IMR-90 (cell line): Measurements from ENCODE around the gene RMND5B. TPM values are rescaled to one million over a fixed set of nuclear protein-coding genes. Genes with fewer than 3 reads are reported as not detected.

ENCODE experiments used
- ATAC-seq: fragments of 200-7000 bp; cut with Tn5 transposase; 2 replicates; pipeline ENCODE4 v1.9.1; 2020; ENCODE audit warnings: low read depth, mild to moderate bottlenecking, moderate library complexity
- BruUV-seq: library from RNA; stranded (reverse); fragments of 400-500 nt; replicated peaks from 2 replicates; lab custom pipeline; 2021; lab: Mats Ljungman, UMichigan
- CTCF ChIA-PET: fragments of 300-600 bp; formaldehyde crosslinking; extraction: SDS; loops from one replicate; lab custom pipeline; 2021; ENCODE audit warnings: antibody characterized with exemption; lab: Yijun Ruan, JAX
- POLR2A ChIA-PET: fragments of 300-600 bp; sonication (Branson Sonifier 250); formaldehyde crosslinking; loops from one replicate; lab custom pipeline; 2022; ENCODE audit warnings: antibody characterized with exemption; ENCODE audit not compliant: unreplicated experiment; lab: Charles Lee
- DNase-seq: peaks from one replicate; pipeline ENCODE4 v3.0.0; 2013
- H2AFZ ChIP-seq: replicated peaks from 2 replicates; pipeline ENCODE3; 2013; ENCODE audit warnings: low read length, mild to moderate bottlenecking; ENCODE audit not compliant: poor library complexity
- H2AK5ac ChIP-seq: 2 replicates; pipeline ENCODE4 v1.6.1; 2013; ENCODE audit warnings: low read depth, low read length, inconsistent platforms
- H2AK9ac ChIP-seq: replicated peaks from 2 replicates; pipeline ENCODE3; 2013; ENCODE audit warnings: mild to moderate bottlenecking, low read depth, low read length, moderate library complexity; ENCODE audit not compliant: poor library complexity
- H2BK120ac ChIP-seq: 2 replicates; pipeline ENCODE4 v1.6.1; 2013; ENCODE audit warnings: low read depth, low read length, inconsistent platforms
- H2BK15ac ChIP-seq: 3 replicates; pipeline ENCODE4 v1.6.1; 2013; ENCODE audit warnings: low read depth, low read length, inconsistent platforms
- H2BK20ac ChIP-seq: 2 replicates; pipeline ENCODE4 v1.6.1; 2013; ENCODE audit warnings: low read depth, mild to moderate bottlenecking, inconsistent platforms, low read length, moderate library complexity
- H2BK5ac ChIP-seq: 2 replicates; pipeline ENCODE4 v1.6.1; 2013; ENCODE audit warnings: mild to moderate bottlenecking, low read depth, low read length, inconsistent platforms; ENCODE audit not compliant: poor library complexity, severe bottlenecking
- H3K14ac ChIP-seq: replicated peaks from 2 replicates; pipeline ENCODE4 v1.6.1; 2013; ENCODE audit warnings: low read depth, low read length, inconsistent platforms
- H3K18ac ChIP-seq: 2 replicates; pipeline ENCODE4 v1.6.1; 2013; ENCODE audit warnings: low read depth, low read length, control low read depth
- H3K23ac ChIP-seq: 2 replicates; pipeline ENCODE4 v1.6.1; 2013; ENCODE audit warnings: low read depth, low read length, inconsistent platforms
- H3K27ac ChIP-seq: 2 replicates; pipeline ENCODE4 v1.5.1; 2013; ENCODE audit warnings: mild to moderate bottlenecking, control low read depth, low read length; ENCODE audit not compliant: insufficient read depth
- H3K27me3 ChIP-seq: 2 replicates; pipeline ENCODE4 v1.6.1; 2013; ENCODE audit warnings: low read length; ENCODE audit not compliant: control insufficient read depth, insufficient read depth
- H3K36me3 ChIP-seq: 2 replicates; pipeline ENCODE4 v1.6.1; 2013; ENCODE audit warnings: low read length, mixed read lengths; ENCODE audit not compliant: control insufficient read depth, insufficient read depth
- H3K4ac ChIP-seq: 2 replicates; pipeline ENCODE4 v1.6.1; 2013; ENCODE audit warnings: low read depth, low read length, inconsistent platforms
- H3K4me1 ChIP-seq: 2 replicates; pipeline ENCODE4 v1.6.1; 2013; ENCODE audit warnings: low read length, mixed read lengths; ENCODE audit not compliant: control insufficient read depth, insufficient read depth
- H3K4me2 ChIP-seq: 2 replicates; pipeline ENCODE4 v1.6.1; 2013; ENCODE audit warnings: low read depth, mild to moderate bottlenecking, control low read depth, low read length, moderate library complexity
- H3K4me3 ChIP-seq: 2 replicates; pipeline ENCODE4 v1.5.1; 2013; ENCODE audit warnings: low read depth, mild to moderate bottlenecking, control low read depth, low read length, moderate library complexity; ENCODE audit not compliant: insufficient read depth
- H3K56ac ChIP-seq: 2 replicates; pipeline ENCODE4 v1.6.1; 2013; ENCODE audit warnings: low read length, inconsistent platforms; ENCODE audit not compliant: insufficient read depth; ENCODE audit errors: extremely low read depth
- H3K79me1 ChIP-seq, 2 experiments: 2 replicates each; pipeline ENCODE4 v1.6.1; 2013; ENCODE audit warnings: low read length in 2 of 2, inconsistent platforms in 1 of 2, low read depth in 1 of 2
- H3K9ac ChIP-seq: 2 replicates; pipeline ENCODE4 v1.6.1; 2013; ENCODE audit warnings: low read depth, low read length, control low read depth
- H3K9me1 ChIP-seq: 2 replicates; pipeline ENCODE4 v1.6.1; 2013; ENCODE audit warnings: low read length, inconsistent platforms; ENCODE audit not compliant: insufficient read depth
- H3K9me3 ChIP-seq: 2 replicates; pipeline ENCODE4 v1.6.1; 2013; ENCODE audit warnings: low read length; ENCODE audit not compliant: control insufficient read depth, insufficient read depth
- H4K20me1 ChIP-seq: 2 replicates; pipeline ENCODE4 v1.6.1; 2013; ENCODE audit warnings: low read length, inconsistent platforms; ENCODE audit not compliant: insufficient read depth
- H4K5ac ChIP-seq: 2 replicates; pipeline ENCODE4 v1.6.1; 2013; ENCODE audit warnings: mild to moderate bottlenecking, low read depth, low read length, control low read depth
- H4K8ac ChIP-seq, 2 experiments: 2 replicates each; pipeline ENCODE4 v1.6.1; 2013; ENCODE audit warnings: low read depth in 2 of 2, low read length in 2 of 2, control low read depth in 1 of 2, inconsistent platforms in 1 of 2
- H4K91ac ChIP-seq: 2 replicates; pipeline ENCODE4 v1.6.1; 2013; ENCODE audit warnings: low read depth, low read length, inconsistent platforms; ENCODE audit not compliant: insufficient read depth
- BHLHE40 ChIP-seq: fragments of 150-350 bp; IDR thresholded peaks from 2 replicates; pipeline ENCODE4 v1.6.1; 2016; ENCODE audit warnings: mild to moderate bottlenecking, low read depth, low read length
- CEBPB ChIP-seq: IDR thresholded peaks from 2 replicates; pipeline ENCODE4 v1.6.1; 2012; ENCODE audit warnings: low read depth, low read length, improper control_type of control experiment
- CHD1 ChIP-seq: IDR thresholded peaks from 2 replicates; pipeline ENCODE4 v1.6.1; 2012; ENCODE audit warnings: low read depth, low read length, improper control_type of control experiment
- MAFK ChIP-seq: IDR thresholded peaks from 2 replicates; pipeline ENCODE4 v1.6.1; 2012; ENCODE audit warnings: low read depth, low read length, improper control_type of control experiment
- MAZ ChIP-seq: IDR thresholded peaks from 2 replicates; pipeline ENCODE4 v1.6.1; 2012; ENCODE audit warnings: low read depth, mild to moderate bottlenecking, low read length, improper control_type of control experiment, moderate library complexity, borderline replicate concordance
- MXI1 ChIP-seq: IDR thresholded peaks from 2 replicates; pipeline ENCODE4 v1.6.1; 2012; ENCODE audit warnings: low read depth, mild to moderate bottlenecking, low read length, moderate library complexity, borderline replicate concordance
- NFE2L2 ChIP-seq: fragments of 150-350 bp; IDR thresholded peaks from 2 replicates; pipeline ENCODE4 v1.6.1; 2016; ENCODE audit warnings: low read depth, mild to moderate bottlenecking, low read length
- POLR2A ChIP-seq: IDR thresholded peaks from 2 replicates; pipeline ENCODE4 v1.6.1; 2012; ENCODE audit warnings: mild to moderate bottlenecking, low read depth, low read length
- RAD21 ChIP-seq: IDR thresholded peaks from 2 replicates; pipeline ENCODE4 v1.6.1; 2012; ENCODE audit warnings: low read length, improper control_type of control experiment
- RCOR1 ChIP-seq: IDR thresholded peaks from 2 replicates; pipeline ENCODE4 v1.6.1; 2012; ENCODE audit warnings: mild to moderate bottlenecking, low read length, improper control_type of control experiment; ENCODE audit not compliant: insufficient replicate concordance
- RFX5 ChIP-seq: IDR thresholded peaks from 2 replicates; pipeline ENCODE4 v1.8.0; 2012; ENCODE audit warnings: low read depth, mild to moderate bottlenecking, low read length, moderate library complexity
- SMC3 ChIP-seq: fragments of 150-350 bp; IDR thresholded peaks from 2 replicates; pipeline ENCODE4 v1.6.1; 2016; ENCODE audit warnings: low read depth, mild to moderate bottlenecking, antibody characterized with exemption, low read length, moderate library complexity
- WGBS, 2 experiments: methylation state at CpG; one replicate each; pipeline versions ENCODE4 v1.1.5 to v1.1.7; 2013; ENCODE audit warnings: missing lambda C conversion rate in 2 of 2; ENCODE audit not compliant: insufficient read length in 1 of 2; ENCODE audit errors: extremely low coverage in 2 of 2; 5-methylcytosine and 5-hydroxymethylcytosine counted together
- dilution Hi-C: fragments of 300-500 bp; cut with HindIII; formaldehyde crosslinking; loops from one replicate; pipeline ENCODE4 v1.14.3; 2018; ENCODE audit warnings: low sequenced_read_pairs; ENCODE audit not compliant: unreplicated experiment
- in situ Hi-C: fragments of 300-500 bp; cut with MboI; formaldehyde crosslinking; loops from 3 replicates; pipeline ENCODE4 v1.14.3; 2019; ENCODE audit warnings: low sequenced_read_pairs, inconsistent platforms, mixed read lengths
- intact Hi-C: fragments of 100-400 bp; cut with micrococcal nuclease; formaldehyde crosslinking; loops from 2 replicates; pipeline ENCODE4 v1.10.0; 2022
- polyA plus RNA-seq, 3 experiments: library from polyadenylated mRNA; depleted of rRNA; stranded (reverse); fragments of >200 nt; gene quantifications; 2 replicates each; pipeline ENCODE4 v1.2.3, GENCODE V29; 2012; ENCODE audit warnings: low replicate concordance in 1 of 3
- total RNA-seq: library from RNA; depleted of rRNA; stranded (reverse); fragments of >200 nt; gene quantifications from 2 replicates; pipeline ENCODE4 v1.2.3, GENCODE V29; 2012
- TF ChIP-seq, protein P1 (sequence below): fragments of 150-350 bp; IDR thresholded peaks from 2 replicates; pipeline ENCODE4 v1.6.1; 2016; ENCODE audit warnings: low read depth, mild to moderate bottlenecking, low read length, moderate library complexity, borderline replicate concordance
- TF ChIP-seq, protein P2 (sequence below): conservative IDR thresholded peaks from 2 replicates; pipeline ENCODE4 v1.5.1; 2012; ENCODE audit warnings: mild to moderate bottlenecking, low read depth, low read length, improper control_type of control experiment
- TF ChIP-seq, protein P3 (sequence below): fragments of 150-350 bp; IDR thresholded peaks from 2 replicates; pipeline ENCODE4 v1.6.1; 2017; ENCODE audit warnings: mild to moderate bottlenecking, antibody characterized with exemption, low read length, low read depth

RMND5B gene
- total and polyA plus RNA-seq, 2 of the 4 experiments (the other 2 are of a cell fraction): 14.0 to 19.5 TPM

DNA sequence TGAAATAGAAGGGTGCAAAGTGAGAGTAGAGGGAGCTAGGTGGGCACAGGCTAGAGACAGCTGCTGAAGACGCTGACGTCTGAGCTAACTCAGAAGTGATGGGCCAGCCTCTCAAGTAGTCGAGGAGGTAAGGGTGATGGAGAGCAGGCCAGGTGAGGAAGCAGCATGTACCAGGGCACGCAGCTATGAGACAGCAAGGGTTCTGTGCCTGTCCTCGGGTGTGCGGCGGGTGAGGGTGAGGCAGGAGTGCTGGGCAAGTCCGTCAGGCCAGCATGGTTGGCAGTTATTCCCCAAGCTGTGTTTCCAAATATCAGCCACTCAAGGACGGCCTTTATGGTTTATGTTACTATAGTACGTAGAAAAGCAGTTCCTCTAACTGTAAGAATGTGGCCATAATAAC, 6.2 kb downstream of the RMND5B start:
- no peak for TF ChIP-seq CHD1
- TF ChIP-seq SMC3: no peak
- TF ChIP-seq, protein P1, sequence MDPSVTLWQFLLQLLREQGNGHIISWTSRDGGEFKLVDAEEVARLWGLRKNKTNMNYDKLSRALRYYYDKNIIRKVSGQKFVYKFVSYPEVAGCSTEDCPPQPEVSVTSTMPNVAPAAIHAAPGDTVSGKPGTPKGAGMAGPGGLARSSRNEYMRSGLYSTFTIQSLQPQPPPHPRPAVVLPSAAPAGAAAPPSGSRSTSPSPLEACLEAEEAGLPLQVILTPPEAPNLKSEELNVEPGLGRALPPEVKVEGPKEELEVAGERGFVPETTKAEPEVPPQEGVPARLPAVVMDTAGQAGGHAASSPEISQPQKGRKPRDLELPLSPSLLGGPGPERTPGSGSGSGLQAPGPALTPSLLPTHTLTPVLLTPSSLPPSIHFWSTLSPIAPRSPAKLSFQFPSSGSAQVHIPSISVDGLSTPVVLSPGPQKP: no peak
- TF ChIP-seq MXI1: no peak
- no peak for TF ChIP-seq POLR2A
- TF ChIP-seq, protein P2, sequence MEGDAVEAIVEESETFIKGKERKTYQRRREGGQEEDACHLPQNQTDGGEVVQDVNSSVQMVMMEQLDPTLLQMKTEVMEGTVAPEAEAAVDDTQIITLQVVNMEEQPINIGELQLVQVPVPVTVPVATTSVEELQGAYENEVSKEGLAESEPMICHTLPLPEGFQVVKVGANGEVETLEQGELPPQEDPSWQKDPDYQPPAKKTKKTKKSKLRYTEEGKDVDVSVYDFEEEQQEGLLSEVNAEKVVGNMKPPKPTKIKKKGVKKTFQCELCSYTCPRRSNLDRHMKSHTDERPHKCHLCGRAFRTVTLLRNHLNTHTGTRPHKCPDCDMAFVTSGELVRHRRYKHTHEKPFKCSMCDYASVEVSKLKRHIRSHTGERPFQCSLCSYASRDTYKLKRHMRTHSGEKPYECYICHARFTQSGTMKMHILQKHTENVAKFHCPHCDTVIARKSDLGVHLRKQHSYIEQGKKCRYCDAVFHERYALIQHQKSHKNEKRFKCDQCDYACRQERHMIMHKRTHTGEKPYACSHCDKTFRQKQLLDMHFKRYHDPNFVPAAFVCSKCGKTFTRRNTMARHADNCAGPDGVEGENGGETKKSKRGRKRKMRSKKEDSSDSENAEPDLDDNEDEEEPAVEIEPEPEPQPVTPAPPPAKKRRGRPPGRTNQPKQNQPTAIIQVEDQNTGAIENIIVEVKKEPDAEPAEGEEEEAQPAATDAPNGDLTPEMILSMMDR: no peak
- TF ChIP-seq MAFK: no peak
- TF ChIP-seq, protein P3, sequence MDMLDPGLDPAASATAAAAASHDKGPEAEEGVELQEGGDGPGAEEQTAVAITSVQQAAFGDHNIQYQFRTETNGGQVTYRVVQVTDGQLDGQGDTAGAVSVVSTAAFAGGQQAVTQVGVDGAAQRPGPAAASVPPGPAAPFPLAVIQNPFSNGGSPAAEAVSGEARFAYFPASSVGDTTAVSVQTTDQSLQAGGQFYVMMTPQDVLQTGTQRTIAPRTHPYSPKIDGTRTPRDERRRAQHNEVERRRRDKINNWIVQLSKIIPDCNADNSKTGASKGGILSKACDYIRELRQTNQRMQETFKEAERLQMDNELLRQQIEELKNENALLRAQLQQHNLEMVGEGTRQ: no peak
- no peak for TF ChIP-seq RFX5
- TF ChIP-seq MAZ: no peak
- no peak for TF ChIP-seq CEBPB
- no peak for TF ChIP-seq BHLHE40
- TF ChIP-seq NFE2L2: no peak
- TF ChIP-seq RAD21: no peak
- TF ChIP-seq RCOR1: no peak
- Histone ChIP-seq H2BK15ac (no peak overlapping the region), H4K20me1 (no peaks in the 10 kb centered on the region; the same call in 1 of the 2 replicates), H3K9me3 (no peaks in the 10 kb centered on the region), H3K14ac (no peak overlapping the region), H4K8ac (no peak overlapping the region), H3K23ac (no peak overlapping the region), H3K4me3 (no peak overlapping the region), H4K5ac (no peak overlapping the region), H3K56ac (no peak overlapping the region), H3K4ac (no peak overlapping the region), H3K27me3 (no peaks in the 10 kb centered on the region), H2BK5ac (no peak overlapping the region), H4K91ac (no peak overlapping the region), H2AFZ (no peak overlapping the region), H3K4me1 (no peaks in the 10 kb centered on the region), H3K9me1 (peaks cover 4% of the 10 kb centered on the region; the same call in 1 of the 2 replicates), H2AK5ac (no peak overlapping the region), H3K18ac (no peak overlapping the region), H3K9ac (no peak overlapping the region), H2BK20ac (no peak overlapping the region), H3K27ac (no peak overlapping the region), H3K36me3 (peaks cover 17% of the 10 kb centered on the region), H3K4me2 (no peak overlapping the region), H3K79me1 (peaks cover 11 to 23% of the 10 kb centered on the region in 2 experiments; a peak in 3 of 4 replicates), H2AK9ac (no peak overlapping the region), H2BK120ac (no peak overlapping the region)
- POLR2A ChIA-PET: no interaction called here
- CTCF ChIA-PET: interaction anchor here (1.1 kb wide), 1 partner anchor 61 kb away, joined by 3 read pairs; no protein-coding TSS in a partner anchor
- intact Hi-C loops: no loop called here
- in situ Hi-C loops: no loop called here
- no peak for DNase-seq
- dilution Hi-C loops: no loop called here
- 95% methylated on average over 4 of the region's 10 CpGs; no CpG with 5 or more reads in 1 of the 2 experiments for WGBS, 2 experiments
- no peak for ATAC-seq
- no TSS peak for BruUV-seq
